ENCODE results near the gene BMP2K.
"Not testable (repeated sequence)": the region's sequence is repeated elsewhere in the genome, so short reads cannot be mapped to it uniquely, and the experiment has no call there.

Gene BMP2K

GRCh38 chr4:78865451-78865850 lies 89.3 kb downstream of the BMP2K start:
- H3K4me3 ChIP-seq (replicated peaks in 1 of 2; ENCODE audit: low read depth in 2 of 2, low read length in 2 of 2) = no peak overlapping the region
- no peak for DNase-seq (ENCODE audit: low read depth in 2 of 2)
- no peak for TF ChIP-seq CTCF (IDR thresholded peaks at IDR 0.05; ENCODE audit: low read depth, low read length)

- H3K4me3 ChIP-seq (replicated peaks in 1 of 2; ENCODE audit: low read depth in 2 of 2, low read length in 2 of 2); DNase-seq (ENCODE audit: low read depth in 2 of 2): not testable (repeated sequence)
These were observed 92.6 kb downstream of the BMP2K start for GRCh38 chr4:78868712-78869111.

GRCh38 chr4:78870056-78870455 lies 93.9 kb downstream of the BMP2K start:
- DNase-seq (ENCODE audit: low read depth in 2 of 2) = no peak
- no peak for TF ChIP-seq CTCF (IDR thresholded peaks at IDR 0.05; ENCODE audit: low read depth, low read length)
- no peak overlapping the region for H3K4me3 ChIP-seq (replicated peaks in 1 of 2; ENCODE audit: low read depth in 2 of 2, low read length in 2 of 2)

GRCh38 chr4:78876568-78877320 lies 100.6 kb downstream of the BMP2K start:
- no peak for TF ChIP-seq CTCF (IDR thresholded peaks at IDR 0.05; ENCODE audit: low read depth, low read length)
- no peak overlapping the region for H3K4me3 ChIP-seq (replicated peaks in 1 of 2; ENCODE audit: low read depth in 2 of 2, low read length in 2 of 2)
- peak; percentile 15 to 74 for DNase-seq (ENCODE audit: low read depth in 2 of 2)

- DNase-seq (ENCODE audit: low read depth in 2 of 2) = no peak
- TF ChIP-seq CTCF (IDR thresholded peaks at IDR 0.05; ENCODE audit: low read depth, low read length) = no peak
These were observed 101.9 kb downstream of the BMP2K start for GRCh38 chr4:78878031-78878430.

GRCh38 chr4:78880874-78881492 lies 104.8 kb downstream of the BMP2K start:
- TF ChIP-seq CTCF (IDR thresholded peaks at IDR 0.05; ENCODE audit: low read depth, low read length) = no peak
- no peak for DNase-seq (ENCODE audit: low read depth in 2 of 2)
- no peak overlapping the region for H3K4me3 ChIP-seq (replicated peaks in 1 of 2; ENCODE audit: low read depth in 2 of 2, low read length in 2 of 2)

More at GRCh38 chr4:78878031-78878430, 101.9 kb downstream of the BMP2K start:
- H3K4me3 ChIP-seq (replicated peaks in 1 of 2; ENCODE audit: low read depth in 2 of 2, low read length in 2 of 2) = no peak overlapping the region

GRCh38 chr4:78885598-78885997 lies 109.4 kb downstream of the BMP2K start:
- H3K4me3 ChIP-seq (replicated peaks in 1 of 2; ENCODE audit: low read depth in 2 of 2, low read length in 2 of 2) = no peak overlapping the region
- DNase-seq (ENCODE audit: low read depth in 2 of 2) = no peak
- TF ChIP-seq CTCF (IDR thresholded peaks at IDR 0.05; ENCODE audit: low read depth, low read length) = no peak
